Choroid plexus epithelial cell (primary cell): ENCODE data around the gene ROCK2.
A peak's percentile ranks its signal among the peaks of the same experiment; 100 is the strongest.

ENCODE experiments used
- DNase-seq: peaks from one replicate; pipeline ENCODE4 v3.0.0-alpha.2; 2010; ENCODE audit warnings: low read depth
- H3K4me3 ChIP-seq: 2 replicates; pipeline ENCODE4 v1.5.1; 2011; ENCODE audit warnings: low read depth, mild to moderate bottlenecking, control low read depth, low read length, moderate library complexity
- CTCF ChIP-seq: conservative IDR thresholded peaks from 2 replicates; pipeline ENCODE4 v1.5.1; 2011; ENCODE audit warnings: low read depth, mild to moderate bottlenecking, control low read depth, inconsistent platforms, low read length, moderate library complexity

ROCK2 gene

DNA sequence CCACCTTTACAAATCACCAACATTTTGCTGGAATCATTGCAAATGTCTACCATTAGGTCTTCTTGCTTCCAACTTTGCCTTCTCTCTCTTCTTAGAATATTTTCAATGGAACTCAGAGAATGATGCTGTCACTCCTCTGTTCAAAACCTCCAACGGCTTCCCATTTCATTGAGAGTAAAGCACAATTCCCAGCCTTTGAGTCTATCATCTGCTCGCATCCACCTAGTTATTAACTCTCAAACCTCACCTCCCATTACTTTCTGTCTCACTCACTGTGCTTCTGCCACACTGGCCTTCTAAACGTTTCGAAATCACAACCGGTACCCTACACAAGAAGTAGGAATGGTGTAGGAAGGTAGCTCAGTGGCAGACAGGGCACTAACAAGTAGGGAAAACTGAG, 40.0 kb downstream of the ROCK2 start:
- no peak for DNase-seq
- H3K4me3 ChIP-seq: no peak overlapping the region
- no peak for TF ChIP-seq CTCF

DNA sequence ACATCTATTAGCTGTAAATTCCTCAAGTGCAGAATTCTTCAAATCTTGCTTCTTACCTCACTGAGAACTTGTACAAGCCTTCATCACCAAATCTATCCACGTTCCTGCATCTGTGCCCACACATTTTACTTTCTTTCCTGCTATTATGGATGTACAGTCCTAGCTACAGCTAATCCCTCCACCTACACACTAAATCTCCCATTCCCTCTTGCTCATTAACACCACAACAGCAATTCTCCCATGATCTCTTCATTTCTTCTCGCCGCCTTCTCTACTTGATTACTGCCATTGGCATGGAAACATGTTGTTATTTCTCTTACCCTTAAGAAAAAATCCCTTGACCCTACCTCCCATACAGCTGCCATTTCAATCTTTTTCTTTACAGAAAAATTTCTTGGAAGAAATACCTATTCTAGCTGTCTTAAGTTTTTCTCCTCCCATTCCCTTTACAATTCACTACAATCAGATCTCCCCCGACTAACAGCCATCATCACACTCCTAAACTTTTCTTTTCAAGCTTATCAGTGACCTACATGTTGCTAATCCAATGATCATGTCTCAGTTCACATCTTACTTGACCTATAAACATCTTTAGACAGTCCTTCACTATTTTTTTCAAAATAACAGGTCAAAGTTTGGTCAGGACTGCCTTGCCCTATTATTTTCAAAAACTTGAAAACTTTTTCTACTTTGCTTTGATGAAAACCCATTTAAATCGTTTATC, 41.0 kb downstream of the ROCK2 start:
- no peak overlapping the region for H3K4me3 ChIP-seq
- no peak for TF ChIP-seq CTCF
- DNase-seq: no peak

DNA sequence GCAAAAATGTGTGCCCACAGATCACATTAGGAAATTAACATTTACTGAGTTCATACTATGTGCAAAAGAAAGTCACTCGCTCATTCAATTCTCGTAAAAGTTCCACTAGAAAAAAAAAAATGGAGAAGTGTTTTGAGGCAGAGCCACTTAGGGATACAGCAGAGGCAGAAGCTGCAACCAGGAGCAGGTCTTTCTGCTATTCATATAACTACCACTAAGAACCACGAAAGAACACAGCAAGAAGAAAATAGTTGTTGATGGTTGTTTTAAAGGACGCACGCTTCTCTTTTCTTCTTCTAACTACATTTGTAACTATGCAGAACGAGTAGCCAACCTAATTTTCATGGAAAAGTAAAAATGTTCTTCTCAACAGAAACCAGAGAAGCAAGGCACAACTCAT, 45.0 kb downstream of the ROCK2 start:
- DNase-seq: no peak
- no peak for TF ChIP-seq CTCF
- no peak overlapping the region for H3K4me3 ChIP-seq

DNA sequence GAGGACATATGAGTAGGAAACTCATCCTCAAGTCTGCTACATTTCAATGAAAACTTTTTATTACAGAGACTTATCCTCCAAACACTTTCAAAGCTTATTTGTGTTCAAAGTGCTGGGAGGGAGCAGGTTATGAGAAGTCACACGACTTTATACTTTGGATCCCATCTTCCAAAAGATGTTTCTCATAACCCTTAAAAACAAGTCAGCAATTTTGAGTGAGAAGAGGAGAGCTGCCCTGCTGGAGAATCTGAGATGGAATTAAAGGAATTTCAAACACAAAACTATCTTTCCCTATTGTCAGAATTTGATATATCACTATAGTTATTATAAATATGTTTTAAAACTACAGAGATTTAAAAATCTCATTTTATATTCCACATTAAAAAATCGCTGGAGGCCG, 45.8 kb downstream of the ROCK2 start:
- no peak for TF ChIP-seq CTCF
- no peak overlapping the region for H3K4me3 ChIP-seq

GRCh38 chr2:11296401-11296800, 48.0 kb downstream of the ROCK2 start:
- DNase-seq: no peak
- no peak for TF ChIP-seq CTCF
- no peak overlapping the region for H3K4me3 ChIP-seq

More for the DNA sequence above, 45.8 kb downstream of the ROCK2 start:
- peak; percentile 13 for DNase-seq

GRCh38 chr2:11292464-11293255, 51.8 kb downstream of the ROCK2 start:
- peak; percentile 43 for DNase-seq
- no peak for TF ChIP-seq CTCF
- H3K4me3 ChIP-seq: no peak overlapping the region

GRCh38 chr2:11290713-11291112, 53.7 kb downstream of the ROCK2 start:
- no peak overlapping the region for H3K4me3 ChIP-seq
- no peak for TF ChIP-seq CTCF
- no peak for DNase-seq
